Activated CD8-positive, alpha-beta memory T cell treated with anti-CD3 and anti-CD28 coated beads, Interleukin-2, amount 10 ng/mL, durations not matched to agents 7 days and 5 days (primary cell): ENCODE results near the gene MAML1. TPM values are rescaled to one million over a fixed set of nuclear protein-coding genes. Genes with fewer than 3 reads are reported as not detected.
"Not testable (repeated sequence)": the region's sequence is repeated elsewhere in the genome, so short reads cannot be mapped to it uniquely, and the experiment has no call there.

ENCODE experiments used
- ATAC-seq: fragments of 150-1000 bp; cut with Tn5 transposase; one replicate; pipeline ENCODE4 v1.10.0; 2021; ENCODE audit warnings: moderate library complexity
- CTCF ChIA-PET: fragments of 350-600 bp; sonication (Branson Sonifier 250); formaldehyde crosslinking; loops from one replicate; lab custom pipeline; 2021; ENCODE audit warnings: antibody characterized with exemption; lab: Charles Lee
- DNase-seq: peaks from one replicate; pipeline ENCODE4 v3.0.0-alpha.2; 2020
- H3K27ac Mint-ChIP-seq: one replicate; pipeline ENCODE4 v1.8.0; 2021; ENCODE audit warnings: mild to moderate bottlenecking, mixed read lengths
- H3K27me3 Mint-ChIP-seq: one replicate; pipeline ENCODE4 v1.8.0; 2021; ENCODE audit warnings: mixed read lengths
- H3K36me3 Mint-ChIP-seq: one replicate; pipeline ENCODE4 v1.8.0; 2021; ENCODE audit warnings: mild to moderate bottlenecking, mixed read lengths
- H3K4me1 Mint-ChIP-seq: one replicate; pipeline ENCODE4 v1.8.0; 2021; ENCODE audit warnings: mixed read lengths
- H3K4me3 Mint-ChIP-seq: one replicate; pipeline ENCODE4 v1.8.0; 2021; ENCODE audit warnings: mild to moderate bottlenecking, moderate library complexity, mixed read lengths
- H3K9me3 Mint-ChIP-seq: one replicate; pipeline ENCODE4 v1.8.0; 2022; ENCODE audit warnings: low read depth, mixed read lengths
- total RNA-seq, 2 experiments: library from RNA; stranded (reverse); gene quantifications; one replicate each; pipeline ENCODE4 v1.2.3, GENCODE V29; 2021

Gene MAML1, protein sequence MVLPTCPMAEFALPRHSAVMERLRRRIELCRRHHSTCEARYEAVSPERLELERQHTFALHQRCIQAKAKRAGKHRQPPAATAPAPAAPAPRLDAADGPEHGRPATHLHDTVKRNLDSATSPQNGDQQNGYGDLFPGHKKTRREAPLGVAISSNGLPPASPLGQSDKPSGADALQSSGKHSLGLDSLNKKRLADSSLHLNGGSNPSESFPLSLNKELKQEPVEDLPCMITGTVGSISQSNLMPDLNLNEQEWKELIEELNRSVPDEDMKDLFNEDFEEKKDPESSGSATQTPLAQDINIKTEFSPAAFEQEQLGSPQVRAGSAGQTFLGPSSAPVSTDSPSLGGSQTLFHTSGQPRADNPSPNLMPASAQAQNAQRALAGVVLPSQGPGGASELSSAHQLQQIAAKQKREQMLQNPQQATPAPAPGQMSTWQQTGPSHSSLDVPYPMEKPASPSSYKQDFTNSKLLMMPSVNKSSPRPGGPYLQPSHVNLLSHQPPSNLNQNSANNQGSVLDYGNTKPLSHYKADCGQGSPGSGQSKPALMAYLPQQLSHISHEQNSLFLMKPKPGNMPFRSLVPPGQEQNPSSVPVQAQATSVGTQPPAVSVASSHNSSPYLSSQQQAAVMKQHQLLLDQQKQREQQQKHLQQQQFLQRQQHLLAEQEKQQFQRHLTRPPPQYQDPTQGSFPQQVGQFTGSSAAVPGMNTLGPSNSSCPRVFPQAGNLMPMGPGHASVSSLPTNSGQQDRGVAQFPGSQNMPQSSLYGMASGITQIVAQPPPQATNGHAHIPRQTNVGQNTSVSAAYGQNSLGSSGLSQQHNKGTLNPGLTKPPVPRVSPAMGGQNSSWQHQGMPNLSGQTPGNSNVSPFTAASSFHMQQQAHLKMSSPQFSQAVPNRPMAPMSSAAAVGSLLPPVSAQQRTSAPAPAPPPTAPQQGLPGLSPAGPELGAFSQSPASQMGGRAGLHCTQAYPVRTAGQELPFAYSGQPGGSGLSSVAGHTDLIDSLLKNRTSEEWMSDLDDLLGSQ
- 10 to 100 TPM; 34.7 to 34.9 TPM for total RNA-seq

DNA sequence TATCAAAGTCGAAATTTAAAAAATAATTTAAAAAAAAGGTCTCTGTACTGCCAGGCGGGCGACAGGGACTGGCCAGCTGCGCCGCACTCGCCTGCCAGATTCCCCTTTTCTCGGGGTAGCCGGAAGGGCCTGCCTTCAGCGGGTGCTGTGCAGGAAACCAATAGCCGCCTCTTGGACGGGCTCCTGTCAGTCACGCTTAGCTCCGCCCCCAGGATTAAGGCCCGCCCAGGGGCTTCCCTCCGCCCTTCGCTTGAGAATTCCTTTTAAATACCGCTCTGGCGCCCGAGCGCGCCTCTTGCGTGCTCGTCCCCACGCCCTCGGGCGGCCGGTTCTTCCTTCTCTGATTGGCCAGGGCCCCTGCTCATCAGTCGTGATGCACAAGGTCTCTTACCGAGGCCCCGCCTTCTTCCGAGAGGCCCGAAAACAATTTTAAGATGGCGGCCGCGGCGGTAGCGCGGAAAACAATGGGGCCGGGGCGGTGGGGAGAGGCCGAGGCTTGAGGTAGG lies at the start of gene MAML1:
MAML1 (plus strand) TSS at position 411 of the 506 bp plus-strand sequence. CDS start 291 bp downstream, outside the sequence.
- H3K4me1 Mint-ChIP-seq = peaks cover 38% of the 10 kb centered on the region
- peaks cover 34% of the 10 kb centered on the region for H3K36me3 Mint-ChIP-seq
- H3K27ac Mint-ChIP-seq = peak within 1 kb of the TSS; percentile 91
- H3K4me3 Mint-ChIP-seq = peak within 1 kb of the TSS; percentile 96
- ATAC-seq = peak; percentile 97
- CTCF ChIA-PET = interaction anchor here (0.7 to 2.2 kb wide), 8 partner anchors 11 to 87 kb away, joined by 3 to 10 read pairs (median 6); no protein-coding TSS in a partner anchor
- H3K27me3 Mint-ChIP-seq = no peaks in the 10 kb centered on the region
- H3K9me3 Mint-ChIP-seq = no peaks in the 10 kb centered on the region
- DNase-seq = peak; percentile 100

DNA sequence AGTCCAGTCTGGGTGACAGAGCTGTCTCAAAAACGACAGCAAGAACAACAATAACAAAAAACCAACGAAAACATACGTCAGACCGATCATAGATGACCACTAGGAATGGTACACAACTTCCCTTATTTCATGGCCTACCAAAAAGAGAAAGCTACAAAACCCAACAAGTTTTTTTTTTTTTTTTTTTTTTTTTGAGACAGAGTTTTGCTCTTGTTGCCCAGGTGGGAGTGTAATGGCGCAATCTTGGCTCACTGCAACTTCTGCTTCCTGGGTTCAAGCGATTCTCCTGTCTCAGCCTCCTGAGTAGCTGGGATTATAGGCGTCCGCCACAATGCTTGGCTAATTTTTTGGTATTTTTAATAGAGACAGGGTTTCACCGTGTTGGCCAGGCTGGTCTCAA lies 43.4 kb upstream of the MAML1 start:
- H3K4me1 Mint-ChIP-seq, ATAC-seq, H3K27ac Mint-ChIP-seq, H3K9me3 Mint-ChIP-seq, H3K27me3 Mint-ChIP-seq, H3K4me3 Mint-ChIP-seq, H3K36me3 Mint-ChIP-seq, DNase-seq: not testable (repeated sequence)
- CTCF ChIA-PET = interaction anchor here (1.7 kb wide), 1 partner anchor 601 kb away, joined by 3 read pairs; no protein-coding TSS in a partner anchor

DNA sequence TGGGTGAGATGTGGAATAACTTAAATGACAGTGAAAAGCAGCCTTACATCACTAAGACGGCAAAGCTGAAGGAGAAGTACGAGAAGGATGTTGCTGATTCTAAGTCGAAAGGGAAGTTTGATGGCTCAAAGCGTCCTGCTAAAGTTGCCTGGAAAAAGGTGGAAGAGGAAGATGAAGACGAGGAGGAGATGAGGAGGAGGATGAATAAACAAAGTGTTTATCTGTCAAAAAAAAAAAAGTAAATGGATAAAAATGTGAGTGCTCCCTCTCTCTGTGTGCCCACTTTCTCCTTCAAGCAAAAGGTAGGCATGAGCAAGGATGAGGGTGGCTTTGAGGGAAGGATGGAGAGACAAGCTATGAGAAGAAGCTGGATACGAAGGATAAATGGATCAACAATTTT lies 38.1 kb upstream of the MAML1 start:
- H3K4me1 Mint-ChIP-seq = peaks cover 13% of the 10 kb centered on the region
- DNase-seq (no peak), ATAC-seq (no peak)
- no peaks in the 10 kb centered on the region for H3K27me3 Mint-ChIP-seq
- no peak overlapping the region for H3K4me3 Mint-ChIP-seq
- no peaks in the 10 kb centered on the region for H3K9me3 Mint-ChIP-seq
- CTCF ChIA-PET = interaction anchor here (0.7 kb wide), 1 partner anchor 15 kb away, joined by 3 read pairs; no protein-coding TSS in a partner anchor
- peaks cover 8% of the 10 kb centered on the region for H3K36me3 Mint-ChIP-seq
- no peak overlapping the region for H3K27ac Mint-ChIP-seq

DNA sequence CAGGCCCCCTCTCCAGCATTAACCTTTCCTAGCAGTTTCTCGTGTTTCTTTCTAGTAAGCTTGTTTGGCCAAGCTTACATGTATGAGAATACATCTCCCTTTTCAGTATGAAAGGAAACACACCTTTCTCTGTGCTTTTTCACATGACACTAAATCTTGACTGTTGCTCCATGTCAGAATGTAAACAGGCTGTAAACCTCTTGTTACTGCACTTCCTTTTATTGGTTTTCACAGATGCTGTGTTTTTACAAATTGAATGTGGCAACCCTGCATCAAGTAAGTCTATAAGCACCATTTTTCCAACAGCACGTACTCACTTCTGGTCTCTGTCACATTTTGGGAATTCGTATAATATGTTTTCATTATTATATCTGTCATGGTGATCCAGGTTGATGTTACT lies 36.0 kb upstream of the MAML1 start:
- H3K27me3 Mint-ChIP-seq = no peaks in the 10 kb centered on the region
- DNase-seq = no peak
- H3K4me3 Mint-ChIP-seq = no peak overlapping the region
- H3K4me1 Mint-ChIP-seq = peaks cover 28% of the 10 kb centered on the region
- peak overlapping the region; percentile 53 for H3K27ac Mint-ChIP-seq
- CTCF ChIA-PET = interaction anchor here (0.7 to 1.7 kb wide), 4 partner anchors 18 to 73 kb away, joined by 3 to 11 read pairs (median 5); partner anchors contain the start of gene HNRNPH1
- no peak for ATAC-seq
- peaks cover 20% of the 10 kb centered on the region for H3K36me3 Mint-ChIP-seq
- H3K9me3 Mint-ChIP-seq = no peaks in the 10 kb centered on the region

DNA sequence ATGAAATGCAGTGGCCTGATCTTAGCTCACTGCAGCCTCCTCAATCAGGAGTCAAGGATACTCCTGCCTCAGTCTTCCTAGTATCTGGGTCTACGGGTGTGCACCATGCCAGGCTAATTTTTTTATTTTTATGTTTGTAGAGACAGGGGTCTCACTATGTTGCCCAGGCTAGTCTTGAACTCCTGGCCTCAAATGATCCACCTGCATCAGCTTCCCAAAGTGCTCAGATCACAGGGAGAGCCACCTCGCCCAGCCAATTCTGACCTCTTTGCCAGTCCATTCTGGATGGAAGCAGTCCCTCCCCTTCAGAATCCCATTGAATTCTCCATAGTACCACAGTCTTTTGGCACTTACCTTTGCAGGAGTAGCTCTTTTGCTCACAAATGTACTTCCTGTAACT lies 35.5 kb upstream of the MAML1 start:
- Mint-ChIP-seq H3K27ac (peak overlapping the region; percentile 99), H3K9me3 (no peaks in the 10 kb centered on the region), H3K4me3 (peak overlapping the region; percentile 46), H3K4me1 (peaks cover 30% of the 10 kb centered on the region), H3K36me3 (peaks cover 23% of the 10 kb centered on the region), H3K27me3 (no peaks in the 10 kb centered on the region)
- no peak for ATAC-seq
- no peak for DNase-seq
- CTCF ChIA-PET = interaction anchor here (0.7 to 1.7 kb wide), 7 partner anchors 18 to 393 kb away, joined by 3 to 11 read pairs (median 3); partner anchors contain the start of gene HNRNPH1

- Mint-ChIP-seq H3K27ac (peak overlapping the region; percentile 99), H3K36me3 (peaks cover 27% of the 10 kb centered on the region), H3K4me1 (peaks cover 35% of the 10 kb centered on the region), H3K4me3 (peak overlapping the region; percentile 93)
- not testable (repeated sequence) for H3K9me3 Mint-ChIP-seq, H3K27me3 Mint-ChIP-seq, DNase-seq, ATAC-seq
- CTCF ChIA-PET = interaction anchor here (0.6 to 1.7 kb wide), 7 partner anchors 19 to 393 kb away, joined by 3 to 11 read pairs (median 3); partner anchors contain the start of gene HNRNPH1
These were observed 35.1 kb upstream of the MAML1 start for GRCh38 chr5:179697543-179697942.

DNA sequence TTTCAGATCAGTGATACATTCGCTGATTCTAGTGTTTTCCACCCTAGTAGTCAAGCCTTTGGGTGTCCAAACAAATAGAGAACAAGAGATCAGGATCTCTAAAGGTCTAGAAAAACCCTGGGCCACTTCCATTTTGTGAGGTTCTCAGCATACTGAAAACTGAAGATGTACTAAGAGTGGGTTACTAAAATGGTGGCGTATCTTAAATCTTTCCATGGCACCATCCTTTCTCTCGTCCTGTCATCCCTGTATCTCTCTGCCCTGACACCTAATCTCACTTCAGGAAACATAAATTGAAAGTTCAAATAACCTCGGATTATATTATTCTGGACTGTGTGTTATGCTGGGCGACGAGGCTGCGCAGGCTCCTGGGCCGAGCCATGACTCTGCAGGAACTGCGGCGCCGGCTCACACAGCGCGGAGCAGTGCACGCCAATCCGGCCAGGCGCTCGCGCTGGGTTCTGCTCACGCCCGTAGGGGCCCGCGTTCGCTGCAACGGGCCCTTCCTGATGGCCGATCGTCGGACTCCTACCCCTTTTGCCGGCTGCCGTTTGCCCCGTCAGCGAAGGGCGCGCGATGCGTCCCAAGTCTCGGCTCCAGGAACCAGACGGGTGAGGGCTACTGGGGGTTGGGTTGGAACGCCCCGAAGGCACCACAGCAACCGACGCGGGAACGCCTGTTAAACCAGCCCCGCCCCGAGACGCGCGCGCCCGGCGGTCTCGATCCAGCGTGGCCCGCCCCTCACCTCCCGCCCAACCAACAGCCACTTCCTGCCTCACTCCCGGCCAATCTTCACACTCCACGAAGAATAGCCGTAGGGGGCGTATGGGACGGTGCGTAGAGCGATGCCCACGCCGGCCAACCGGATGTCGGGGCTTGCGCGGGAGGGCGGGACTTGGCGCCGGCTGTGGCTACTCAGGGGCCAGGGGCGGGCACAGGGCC lies 34.4 kb upstream of the MAML1 start:
- peak overlapping the region; percentile 93 for H3K4me3 Mint-ChIP-seq
- peaks cover 36% of the 10 kb centered on the region for H3K4me1 Mint-ChIP-seq
- ATAC-seq (peak; percentile 91), DNase-seq (peak; percentile 99)
- H3K27me3 Mint-ChIP-seq = no peaks in the 10 kb centered on the region
- peaks cover 30% of the 10 kb centered on the region for H3K36me3 Mint-ChIP-seq
- peak overlapping the region; percentile 99 for H3K27ac Mint-ChIP-seq
- no peaks in the 10 kb centered on the region for H3K9me3 Mint-ChIP-seq
- CTCF ChIA-PET = interaction anchor here (0.6 to 1.1 kb wide), 4 partner anchors 19 to 392 kb away, joined by 3 read pairs; no protein-coding TSS in a partner anchor

DNA sequence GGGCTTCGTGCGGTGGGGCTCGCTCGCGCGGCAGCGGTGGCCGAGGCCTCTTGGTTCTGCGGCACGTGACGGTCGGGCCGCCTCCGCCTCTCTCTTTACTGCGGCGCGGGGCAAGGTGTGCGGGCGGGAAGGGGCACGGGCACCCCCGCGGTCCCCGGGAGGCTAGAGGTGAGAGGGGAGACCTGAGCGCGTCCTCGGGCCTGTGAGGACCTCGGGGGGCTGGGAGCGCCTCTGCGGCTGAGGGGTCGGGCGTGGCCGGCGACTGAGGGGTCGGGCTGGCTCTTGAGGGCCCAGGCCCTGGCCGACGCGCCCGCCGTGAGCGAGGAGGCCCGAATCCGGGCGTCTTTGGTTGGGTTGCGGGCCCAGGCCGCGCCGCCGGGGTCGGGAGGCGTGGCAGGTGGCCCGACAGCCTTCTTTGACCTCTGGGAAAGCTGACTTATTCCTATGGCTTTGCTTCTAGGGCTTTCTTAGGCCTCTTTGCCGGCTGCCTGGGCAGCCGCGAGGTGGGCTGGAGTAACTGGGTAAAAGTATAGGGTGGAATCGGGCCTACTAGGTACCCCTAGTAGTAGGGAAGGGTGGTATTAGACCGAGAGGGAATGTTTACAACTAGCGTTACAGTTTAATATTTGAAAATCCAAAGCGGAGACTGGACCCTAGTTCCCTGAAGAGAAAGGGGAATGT lies 33.5 kb upstream of the MAML1 start, which contains the start of gene CANX:
CANX (plus strand) TSS at position 33 of the 681 bp plus-strand sequence. CDS start 6,715 bp downstream, outside the sequence.
- ATAC-seq = no peak

DNA sequence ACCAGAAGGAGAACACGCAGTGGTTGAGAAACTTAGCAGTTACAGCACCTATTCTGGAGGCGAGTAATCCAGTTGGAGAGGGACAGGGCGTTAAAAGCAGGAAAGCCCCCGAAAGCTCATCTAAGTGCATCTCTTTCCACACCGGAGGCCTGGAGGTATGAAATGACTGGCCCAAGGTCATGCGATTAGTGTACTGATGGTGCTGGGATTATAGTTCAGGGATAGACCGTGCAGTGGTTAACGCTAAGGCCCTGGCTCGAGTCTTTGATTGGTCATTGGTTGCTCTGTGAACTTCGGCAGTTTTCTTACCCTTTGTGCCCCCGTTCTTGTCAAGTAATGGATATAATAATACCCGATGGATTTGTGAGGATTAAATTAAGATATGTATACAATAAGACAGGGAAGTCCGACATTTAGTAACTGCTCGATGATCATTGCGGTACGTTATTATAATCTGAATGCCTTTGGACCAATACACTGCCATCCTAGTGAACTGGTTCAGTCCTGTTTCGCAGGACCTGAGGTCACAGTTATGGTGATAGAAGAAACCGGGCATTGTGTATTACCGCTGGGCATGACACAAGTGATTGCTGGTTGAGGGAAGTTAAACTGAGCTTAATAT lies 32.9 kb upstream of the MAML1 start:
- CTCF ChIA-PET = interaction anchor here (1.4 to 1.7 kb wide), 2 partner anchors 32 to 77 kb away, joined by 4 to 6 read pairs; partner anchors contain the start of genes HNRNPH1 and MAML1
- DNase-seq = peak; percentile 77
- H3K4me1 Mint-ChIP-seq = peaks cover 45% of the 10 kb centered on the region
- H3K27me3 Mint-ChIP-seq = no peaks in the 10 kb centered on the region
- H3K4me3 Mint-ChIP-seq = peak overlapping the region; percentile 93
- H3K27ac Mint-ChIP-seq = peak overlapping the region; percentile 99
- peak; percentile 5 for ATAC-seq
- peaks cover 39% of the 10 kb centered on the region for H3K36me3 Mint-ChIP-seq
- H3K9me3 Mint-ChIP-seq = no peaks in the 10 kb centered on the region

More for the DNA sequence above, 33.5 kb upstream of the MAML1 start, which contains the start of gene CANX:
- Mint-ChIP-seq H3K27me3 (no peaks in the 10 kb centered on the region), H3K4me1 (peaks cover 44% of the 10 kb centered on the region), H3K4me3 (peak within 1 kb of the TSS; percentile 93), H3K9me3 (no peaks in the 10 kb centered on the region), H3K36me3 (peaks cover 38% of the 10 kb centered on the region), H3K27ac (peak within 1 kb of the TSS; percentile 99)
- no peak for DNase-seq
- CTCF ChIA-PET = interaction anchor here (1.7 kb wide), 1 partner anchor 76 kb away, joined by 6 read pairs; the partner anchor contains the start of gene HNRNPH1

DNA sequence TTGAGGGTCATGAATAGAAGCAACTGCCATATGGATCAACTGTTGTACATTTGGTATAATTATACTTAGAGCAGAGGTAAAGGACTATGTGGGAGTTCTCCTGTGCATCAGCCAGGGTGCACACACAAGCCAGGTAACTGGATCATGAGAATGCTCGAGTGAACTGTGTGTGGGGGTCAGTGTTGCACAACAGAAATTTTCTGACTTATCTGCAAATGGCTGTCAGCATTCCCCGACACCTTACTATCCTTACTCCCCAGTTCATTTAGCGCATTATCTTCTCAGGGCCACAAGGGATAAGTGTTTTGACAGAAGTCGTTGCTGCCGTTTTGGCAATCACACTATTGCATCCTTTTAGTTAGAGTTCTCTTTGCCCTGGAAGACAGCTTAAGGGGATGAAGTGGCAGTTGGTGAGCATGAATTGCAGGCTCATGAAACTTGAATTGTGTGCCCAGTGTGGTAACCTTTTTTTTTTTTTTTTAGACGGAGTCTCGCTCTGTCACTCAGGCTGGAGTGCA lies 32.2 kb upstream of the MAML1 start:
- Mint-ChIP-seq H3K9me3 (no peaks in the 10 kb centered on the region), H3K4me3 (peak overlapping the region; percentile 93), H3K4me1 (peaks cover 49% of the 10 kb centered on the region), H3K27ac (peak overlapping the region; percentile 99), H3K27me3 (no peaks in the 10 kb centered on the region), H3K36me3 (peaks cover 42% of the 10 kb centered on the region)
- ATAC-seq (no peak), DNase-seq (no peak)
- CTCF ChIA-PET = interaction anchor here (0.7 to 1.7 kb wide), 4 partner anchors 22 to 427 kb away, joined by 3 to 6 read pairs (median 4); partner anchors contain the start of genes HNRNPH1 and MAML1
